GM21786 (cell line): ENCODE results near the gene GMIP.
A peak's percentile ranks its signal among the peaks of the same experiment; 100 is the strongest.
"Not testable (repeated sequence)": the region's sequence is repeated elsewhere in the genome, so short reads cannot be mapped to it uniquely, and the experiment has no call there.

Experiments
- ATAC-seq: cut with Tn5 transposase; IDR thresholded peaks from one replicate; pipeline ENCODE4 v1.9.1; 2021; ENCODE audit not compliant: unreplicated experiment

The GMIP gene

GRCh38 chr19:19613506-19613905 lies 30.0 kb downstream of the GMIP start:
- no peak for ATAC-seq

- no peak for ATAC-seq
Observed at GRCh38 chr19:19610376-19611202, 32.9 kb downstream of the GMIP start.

GRCh38 chr19:19606686-19607085 lies 36.8 kb downstream of the GMIP start:
- ATAC-seq = not testable (repeated sequence)

GRCh38 chr19:19606021-19606420 lies 37.4 kb downstream of the GMIP start:
- peak; percentile 42 for ATAC-seq

- ATAC-seq = no peak
Observed at GRCh38 chr19:19602713-19603324, 40.6 kb downstream of the GMIP start.

GRCh38 chr19:19602136-19602712 lies 41.2 kb downstream of the GMIP start:
- no peak for ATAC-seq

GRCh38 chr19:19600793-19601330 lies 42.6 kb downstream of the GMIP start:
- ATAC-seq = no peak

- not testable (repeated sequence) for ATAC-seq
Observed at GRCh38 chr19:19598728-19599451, 44.6 kb downstream of the GMIP start.

GRCh38 chr19:19597809-19598306 lies 45.6 kb downstream of the GMIP start:
- peak; percentile 67 for ATAC-seq

GRCh38 chr19:19595171-19595701 lies 48.2 kb downstream of the GMIP start:
- no peak for ATAC-seq

- no peak for ATAC-seq
Observed at GRCh38 chr19:19594381-19594780, 49.1 kb downstream of the GMIP start.

- ATAC-seq = no peak
Observed at GRCh38 chr19:19592690-19593089, 50.8 kb downstream of the GMIP start.

GRCh38 chr19:19591133-19591825 lies 52.2 kb downstream of the GMIP start:
- peak; percentile 78 for ATAC-seq

- no peak for ATAC-seq
Observed at GRCh38 chr19:19588546-19588945, 54.9 kb downstream of the GMIP start.

GRCh38 chr19:19587771-19588170 lies 55.7 kb downstream of the GMIP start:
- ATAC-seq = no peak

GRCh38 chr19:19584356-19584755 lies 59.1 kb downstream of the GMIP start:
- ATAC-seq = no peak

GRCh38 chr19:19582471-19582870 lies 61.0 kb downstream of the GMIP start:
- ATAC-seq = no peak

GRCh38 chr19:19581391-19581790 lies 62.1 kb downstream of the GMIP start:
- ATAC-seq = no peak

GRCh38 chr19:19580418-19580817 lies 63.0 kb downstream of the GMIP start:
- ATAC-seq = no peak
